Measurements from ENCODE around the gene PCBP3.

- no peak for TF ChIP-seq CTCF (IDR thresholded peaks at IDR 0.05)
- no peak for TF ChIP-seq POLR2AphosphoS5 (IDR thresholded peaks at IDR 0.05)
- TF ChIP-seq POLR2A (IDR thresholded peaks at IDR 0.05) = no peak
Observed at GRCh38 chr21:45877821-45878469, 234.4 kb downstream of the PCBP3 start.
